GM12865 (cell line): Measurements from ENCODE around the gene AKR7A2.
"Not testable (repeated sequence)": the region's sequence is repeated elsewhere in the genome, so short reads cannot be mapped to it uniquely, and the experiment has no call there.

Source experiments
- DNase-seq: peaks from one replicate; pipeline ENCODE4 v3.0.0; 2010; ENCODE audit warnings: low read depth
- H3K4me3 ChIP-seq: 2 replicates; pipeline ENCODE4 v1.5.1; 2011; ENCODE audit warnings: mild to moderate bottlenecking, low read depth, low read length, control low read depth
- CTCF ChIP-seq: IDR thresholded peaks from 2 replicates; pipeline ENCODE4 v1.5.1; 2011; ENCODE audit warnings: low read length, control low read depth, low read depth, inconsistent platforms; ENCODE audit not compliant: insufficient read depth; ENCODE audit errors: missing control alignments

Gene AKR7A2

DNA sequence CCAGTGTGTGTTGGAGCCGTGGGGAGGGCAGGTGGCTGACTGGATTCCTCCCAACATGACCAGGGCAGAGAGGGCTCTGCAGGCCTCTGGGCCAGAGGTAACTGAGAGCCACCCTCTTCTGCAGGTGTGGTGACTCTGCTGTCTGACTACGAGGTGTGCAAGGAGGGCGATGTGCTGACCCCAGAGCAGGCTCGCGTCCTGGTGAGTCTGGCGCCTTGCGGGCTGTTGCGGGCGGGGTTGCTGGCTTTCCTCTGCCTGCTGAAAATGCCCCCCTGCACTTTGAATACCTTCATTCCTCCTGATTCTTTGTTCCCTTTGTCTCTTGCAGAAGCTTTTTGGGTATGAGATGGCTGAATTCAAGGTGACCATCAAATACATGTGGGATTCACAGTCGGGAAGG is 53.6 kb downstream of the AKR7A2 start:
- TF ChIP-seq CTCF: no peak
- DNase-seq: no peak

DNA sequence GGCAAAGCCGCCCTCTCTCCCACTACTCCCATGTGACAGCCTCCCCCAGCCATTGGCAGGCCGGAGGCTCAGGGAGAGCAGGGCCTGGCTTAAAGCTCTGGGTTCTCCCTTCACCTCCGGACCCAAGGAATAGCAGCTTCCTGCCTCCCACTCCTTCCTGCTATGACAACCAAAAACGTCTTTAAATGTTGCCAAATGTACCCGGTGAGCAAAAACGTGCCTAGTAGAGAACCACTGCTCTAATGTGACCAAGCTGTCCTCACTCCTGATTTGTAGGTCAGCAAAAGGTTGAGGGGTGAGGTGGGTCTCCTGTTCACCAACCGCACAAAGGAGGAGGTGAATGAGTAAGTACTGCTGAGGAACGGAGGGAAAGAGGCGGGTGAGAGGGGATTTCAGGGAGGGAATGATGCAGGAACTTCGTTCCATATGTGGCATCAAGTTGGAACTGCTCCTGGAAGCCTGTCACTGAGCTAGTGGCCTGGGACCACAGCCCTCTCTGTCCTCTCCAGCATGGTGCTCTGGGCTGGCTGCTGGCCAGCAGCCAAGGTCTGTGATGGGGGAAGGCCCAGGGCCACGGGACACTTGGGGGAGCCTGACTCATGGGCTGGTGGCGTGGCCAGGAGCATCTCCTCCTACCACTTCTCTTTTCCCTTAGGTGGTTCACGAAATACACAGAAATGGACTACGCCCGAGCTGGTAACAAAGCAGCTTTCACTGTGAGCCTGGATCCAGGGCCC is 54.6 kb downstream of the AKR7A2 start:
- no peak for TF ChIP-seq CTCF
- DNase-seq: no peak
- H3K4me3 ChIP-seq: no peak overlapping the region

More for the DNA sequence above, 53.6 kb downstream of the AKR7A2 start:
- H3K4me3 ChIP-seq: no peak overlapping the region

DNA sequence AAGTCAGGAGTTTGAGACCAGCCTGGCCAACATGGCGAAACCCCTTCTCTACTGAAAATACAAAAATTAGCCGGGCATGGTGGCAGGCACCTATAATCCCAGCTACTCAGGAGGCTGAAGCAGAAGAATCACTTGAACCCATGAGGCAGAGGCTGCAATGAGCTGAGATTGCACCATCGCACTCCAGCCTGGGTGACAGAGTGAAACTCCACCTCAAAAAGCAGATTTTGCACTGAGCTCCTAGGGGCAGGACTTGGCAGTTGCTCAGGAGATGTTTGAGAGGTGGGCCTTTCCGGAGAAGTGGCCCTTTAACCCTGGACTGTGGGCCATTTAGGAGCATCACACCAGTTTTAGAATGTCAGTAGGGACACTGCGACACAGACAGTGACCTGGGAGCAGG is 55.6 kb downstream of the AKR7A2 start:
- DNase-seq, H3K4me3 ChIP-seq: not testable (repeated sequence)

- no peak for TF ChIP-seq CTCF
- DNase-seq: no peak
- H3K4me3 ChIP-seq: no peak overlapping the region
Observed at GRCh38 chr1:19255288-19255687, 56.7 kb downstream of the AKR7A2 start.

- no peak for DNase-seq
- no peak for TF ChIP-seq CTCF
- H3K4me3 ChIP-seq: no peak overlapping the region
Observed at GRCh38 chr1:19254416-19254815, 57.5 kb downstream of the AKR7A2 start.
